ENCODE results near the gene GALNT4.

The GALNT4 gene

GRCh38 chr12:89476904-89477595 is 47.5 kb downstream of the GALNT4 start:
- DNase-seq (ENCODE audit: extremely low spot score): no peak
- POLR2A ChIA-PET: no interaction called here
- TF ChIP-seq SUZ12 (IDR thresholded peaks at IDR 0.05) (no peak), BHLHE40 (IDR thresholded peaks at IDR 0.05; ENCODE audit: borderline replicate concordance) (no peak)
- CTCF ChIA-PET: interaction anchor here (1.0 kb wide), 1 partner anchor 32 kb away, joined by 3 read pairs; no protein-coding TSS in a partner anchor

GRCh38 chr12:89476232-89476631 is 48.4 kb downstream of the GALNT4 start:
- ChIA-PET CTCF (no interaction called here), POLR2A (no interaction called here)
- DNase-seq (ENCODE audit: extremely low spot score): no peak
- TF ChIP-seq L3MBTL2 (conservative IDR thresholded peaks at IDR 0.05) (no peak), NFRKB (IDR thresholded peaks at IDR 0.05) (no peak), FOXA1 (IDR thresholded peaks at IDR 0.05) (no peak), SP1 (IDR thresholded peaks at IDR 0.05) (no peak), PKNOX1 (IDR thresholded peaks at IDR 0.05) (no peak), ZNF384 (IDR thresholded peaks at IDR 0.05) (no peak), HDGF (IDR thresholded peaks at IDR 0.05; ENCODE audit: borderline replicate concordance) (no peak), FOXM1 (IDR thresholded peaks at IDR 0.05; ENCODE audit: borderline replicate concordance) (no peak), SUZ12 (IDR thresholded peaks at IDR 0.05) (no peak), ELF4 (IDR thresholded peaks at IDR 0.05) (no peak), CTBP1 (IDR thresholded peaks at IDR 0.05; ENCODE audit: borderline replicate concordance) (no peak), ARNT (IDR thresholded peaks at IDR 0.05) (no peak), BHLHE40 (IDR thresholded peaks at IDR 0.05; ENCODE audit: borderline replicate concordance) (no peak), TARDBP (IDR thresholded peaks at IDR 0.05) (no peak), FOXK2 (IDR thresholded peaks at IDR 0.05) (no peak), LEF1 (IDR thresholded peaks at IDR 0.05; ENCODE audit: borderline replicate concordance) (no peak)

GRCh38 chr12:89475203-89475990 is 49.2 kb downstream of the GALNT4 start:
- no peak for DNase-seq (ENCODE audit: extremely low spot score)
- TF ChIP-seq FOXK2 (IDR thresholded peaks at IDR 0.05) (no peak), SP1 (IDR thresholded peaks at IDR 0.05) (no peak), ELF4 (IDR thresholded peaks at IDR 0.05) (no peak), CTBP1 (IDR thresholded peaks at IDR 0.05; ENCODE audit: borderline replicate concordance) (no peak), NFRKB (IDR thresholded peaks at IDR 0.05) (no peak), FOXA1 (IDR thresholded peaks at IDR 0.05) (no peak), L3MBTL2 (conservative IDR thresholded peaks at IDR 0.05) (no peak), LEF1 (IDR thresholded peaks at IDR 0.05; ENCODE audit: borderline replicate concordance) (no peak), TARDBP (IDR thresholded peaks at IDR 0.05) (no peak), ZNF384 (IDR thresholded peaks at IDR 0.05) (no peak), SUZ12 (IDR thresholded peaks at IDR 0.05) (no peak), BHLHE40 (IDR thresholded peaks at IDR 0.05; ENCODE audit: borderline replicate concordance) (no peak)
- CTCF ChIA-PET: no interaction called here
- POLR2A ChIA-PET: no interaction called here

- CTCF ChIA-PET: no interaction called here
- TF ChIP-seq ARNT (IDR thresholded peaks at IDR 0.05) (no peak), HDGF (IDR thresholded peaks at IDR 0.05; ENCODE audit: borderline replicate concordance) (no peak), PKNOX1 (IDR thresholded peaks at IDR 0.05) (no peak), BHLHE40 (IDR thresholded peaks at IDR 0.05; ENCODE audit: borderline replicate concordance) (no peak), L3MBTL2 (conservative IDR thresholded peaks at IDR 0.05) (no peak), LEF1 (IDR thresholded peaks at IDR 0.05; ENCODE audit: borderline replicate concordance) (no peak), FOXK2 (IDR thresholded peaks at IDR 0.05) (no peak), FOXM1 (IDR thresholded peaks at IDR 0.05; ENCODE audit: borderline replicate concordance) (no peak), ZNF384 (IDR thresholded peaks at IDR 0.05) (no peak)
- DNase-seq (ENCODE audit: extremely low spot score): no peak
- POLR2A ChIA-PET: no interaction called here
These were observed 50.0 kb downstream of the GALNT4 start for GRCh38 chr12:89474615-89475014.

All from HEK293T (cell line).